Peyer's patch (tissue), 4 donors: ENCODE results near the gene TOE1.

ENCODE experiments used
- POLR2A ChIP-seq, 2 donors: fragments of 450-650 bp; IDR thresholded peaks; one replicate each; pipeline ENCODE4 v1.5.1; 2017; ENCODE audit warnings: antibody characterized with exemption in 2 of 2, mild to moderate bottlenecking in 2 of 2, moderate library complexity in 2 of 2
- TF ChIP-seq, protein P1 (sequence below), 6 experiments: fragments of 450-650 bp in 4 of 6; fragments of 200-600 bp in 2 of 6; sonication (generic) in 1 of 6; IDR thresholded peaks; one replicate each; pipeline ENCODE4 v1.5.1; 2017 to 2019; ENCODE audit warnings: antibody characterized with exemption in 6 of 6, mild to moderate bottlenecking in 3 of 6, moderate library complexity in 1 of 6

DNA sequence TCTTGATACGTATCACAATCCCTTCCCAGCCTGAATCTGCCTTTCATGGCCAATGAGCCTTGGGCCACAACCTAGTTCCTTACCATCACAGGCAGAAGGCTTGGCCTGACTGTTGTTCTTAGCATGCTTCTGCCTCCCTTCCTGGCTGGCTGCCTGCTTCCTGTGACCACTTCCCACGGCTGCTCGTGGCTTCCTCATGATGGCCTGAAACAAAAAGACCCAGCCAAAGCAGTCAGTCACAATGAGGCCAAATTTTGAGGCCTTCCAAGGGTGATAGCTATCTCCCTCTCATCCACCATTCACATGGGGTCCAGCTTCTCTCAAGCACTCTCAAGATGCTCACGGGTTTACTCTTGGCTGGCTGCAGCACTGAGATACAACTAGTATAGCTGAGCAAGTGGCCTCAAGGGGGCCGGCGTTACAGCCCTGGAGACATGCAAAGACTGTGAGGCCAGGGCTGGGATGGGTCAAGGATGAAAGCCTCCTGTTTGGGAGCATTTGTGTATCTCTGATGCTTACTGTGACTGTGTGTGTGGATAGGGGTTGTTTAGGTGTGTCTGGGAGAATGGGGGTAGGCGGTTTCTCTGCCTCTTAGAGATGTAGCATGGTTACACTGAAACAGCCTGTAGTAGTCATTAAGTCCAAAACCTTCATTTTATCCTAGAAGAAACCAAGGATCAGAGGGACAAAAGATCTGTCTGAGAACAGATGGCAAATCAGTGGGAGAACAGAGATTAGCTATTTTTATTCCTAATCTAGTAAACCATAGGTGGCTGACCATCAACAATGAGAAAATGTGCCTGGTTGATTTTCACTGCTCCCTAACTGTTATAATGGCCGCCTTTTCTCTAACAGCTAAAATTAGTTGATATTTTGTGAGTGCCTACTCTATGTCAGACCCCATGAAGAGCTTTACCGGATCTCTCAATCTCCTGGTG, 5.4 kb upstream of the TOE1 start:
- TF ChIP-seq, protein P1, sequence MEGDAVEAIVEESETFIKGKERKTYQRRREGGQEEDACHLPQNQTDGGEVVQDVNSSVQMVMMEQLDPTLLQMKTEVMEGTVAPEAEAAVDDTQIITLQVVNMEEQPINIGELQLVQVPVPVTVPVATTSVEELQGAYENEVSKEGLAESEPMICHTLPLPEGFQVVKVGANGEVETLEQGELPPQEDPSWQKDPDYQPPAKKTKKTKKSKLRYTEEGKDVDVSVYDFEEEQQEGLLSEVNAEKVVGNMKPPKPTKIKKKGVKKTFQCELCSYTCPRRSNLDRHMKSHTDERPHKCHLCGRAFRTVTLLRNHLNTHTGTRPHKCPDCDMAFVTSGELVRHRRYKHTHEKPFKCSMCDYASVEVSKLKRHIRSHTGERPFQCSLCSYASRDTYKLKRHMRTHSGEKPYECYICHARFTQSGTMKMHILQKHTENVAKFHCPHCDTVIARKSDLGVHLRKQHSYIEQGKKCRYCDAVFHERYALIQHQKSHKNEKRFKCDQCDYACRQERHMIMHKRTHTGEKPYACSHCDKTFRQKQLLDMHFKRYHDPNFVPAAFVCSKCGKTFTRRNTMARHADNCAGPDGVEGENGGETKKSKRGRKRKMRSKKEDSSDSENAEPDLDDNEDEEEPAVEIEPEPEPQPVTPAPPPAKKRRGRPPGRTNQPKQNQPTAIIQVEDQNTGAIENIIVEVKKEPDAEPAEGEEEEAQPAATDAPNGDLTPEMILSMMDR (IDR thresholded peaks at IDR 0.05), result no peak
- TF ChIP-seq POLR2A (IDR thresholded peaks at IDR 0.05), result no peak
